Measurements from ENCODE around the gene IKZF2.

Gene IKZF2

DNA sequence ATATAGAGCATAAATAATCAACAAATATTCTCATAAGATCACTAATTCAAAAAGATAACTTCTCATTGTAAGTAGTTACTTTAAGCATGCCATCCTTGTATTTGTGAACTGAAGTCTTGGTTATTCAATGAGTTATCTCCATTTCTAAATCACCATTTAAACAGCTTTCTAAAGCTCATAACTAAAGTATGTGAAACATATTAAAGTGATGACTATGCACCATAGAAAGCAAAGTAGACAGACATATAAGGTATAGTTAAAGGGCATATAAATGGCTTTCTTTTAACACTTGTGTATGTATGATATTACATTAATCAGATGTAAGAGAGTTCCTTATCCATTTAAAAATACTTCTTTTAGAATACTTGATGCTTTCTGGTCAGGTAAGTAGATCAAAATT, 83.5 kb downstream of the IKZF2 start:
- ChIA-PET POLR2A (ENCODE audit: low non-redundant PET) (no interaction called here), CTCF (no interaction called here)
- no peak for DNase-seq (ENCODE audit: low spot score)
- no peak for TF ChIP-seq CTCF (conservative IDR thresholded peaks at IDR 0.05; ENCODE audit: low read depth)
- H3K27ac ChIP-seq = no peak overlapping the region

DNA sequence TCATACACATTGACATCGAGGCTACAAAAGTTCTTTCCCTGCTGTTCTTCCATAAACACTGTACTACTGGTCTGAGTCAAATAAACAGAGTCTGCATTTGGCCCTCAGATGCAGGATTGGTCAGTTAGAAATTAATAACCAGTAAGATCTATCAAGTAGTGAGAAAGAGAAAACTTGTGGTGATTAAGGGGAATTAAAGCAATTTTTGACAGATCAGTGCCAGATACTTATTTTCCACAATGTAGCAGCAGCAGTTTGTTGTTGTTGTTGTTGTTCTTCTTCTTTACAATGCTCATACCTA, 85.0 kb downstream of the IKZF2 start:
- TF ChIP-seq CTCF (conservative IDR thresholded peaks at IDR 0.05; ENCODE audit: low read depth) = no peak
- peak overlapping the region; percentile 72 for H3K27ac ChIP-seq
- CTCF ChIA-PET = no interaction called here
- DNase-seq (ENCODE audit: low spot score) = no peak
- POLR2A ChIA-PET (ENCODE audit: low non-redundant PET) = no interaction called here

GRCh38 chr2:213065583-213066442, 85.6 kb downstream of the IKZF2 start:
- peak overlapping the region; percentile 72 for H3K27ac ChIP-seq
- CTCF ChIA-PET = no interaction called here
- no peak for TF ChIP-seq CTCF (conservative IDR thresholded peaks at IDR 0.05; ENCODE audit: low read depth)
- DNase-seq (ENCODE audit: low spot score) = no peak
- POLR2A ChIA-PET (ENCODE audit: low non-redundant PET) = no interaction called here

GRCh38 chr2:213064099-213064498, 87.3 kb downstream of the IKZF2 start:
- ChIA-PET CTCF (no interaction called here), POLR2A (ENCODE audit: low non-redundant PET) (no interaction called here)
- DNase-seq (ENCODE audit: low spot score) = no peak
- no peak for TF ChIP-seq CTCF (conservative IDR thresholded peaks at IDR 0.05; ENCODE audit: low read depth)
- H3K27ac ChIP-seq = no peak overlapping the region

- no peak overlapping the region for H3K27ac ChIP-seq
- DNase-seq (ENCODE audit: low spot score) = no peak
- ChIA-PET POLR2A (ENCODE audit: low non-redundant PET) (no interaction called here), CTCF (no interaction called here)
- no peak for TF ChIP-seq CTCF (conservative IDR thresholded peaks at IDR 0.05; ENCODE audit: low read depth)
Measured at GRCh38 chr2:213057977-213058376, 93.4 kb downstream of the IKZF2 start.

DNA sequence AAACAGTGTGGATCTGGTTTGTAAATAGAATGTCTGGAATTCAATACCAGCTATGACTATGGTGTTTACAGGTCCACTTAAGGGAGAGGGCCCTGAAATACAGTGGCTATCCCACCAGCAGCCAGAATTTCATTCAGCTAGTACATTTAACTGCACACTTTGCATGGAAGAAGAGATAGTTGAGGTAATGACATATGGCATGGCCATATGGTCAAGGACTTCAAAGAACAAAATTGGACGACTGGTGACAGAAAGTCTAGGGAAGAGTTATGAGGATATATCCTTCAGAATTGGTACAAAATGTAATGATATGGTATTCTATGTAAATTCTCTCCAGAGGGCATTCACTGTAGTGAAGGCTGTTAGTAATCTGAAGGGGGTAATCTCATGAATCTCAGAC, 105.0 kb downstream of the IKZF2 start:
- ChIA-PET POLR2A (ENCODE audit: low non-redundant PET) (no interaction called here), CTCF (no interaction called here)
- TF ChIP-seq CTCF (conservative IDR thresholded peaks at IDR 0.05; ENCODE audit: low read depth) = no peak
- DNase-seq (ENCODE audit: low spot score) = no peak
- H3K27ac ChIP-seq = no peak overlapping the region
